Measurements from ENCODE around the gene PAQR6. TPM values are rescaled to one million over a fixed set of nuclear protein-coding genes. Genes with fewer than 3 reads are reported as not detected.

PAQR6 gene
- total RNA-seq, 4 donors from 2014 or later: 0.51 to 1.2 (median 1.1) TPM; not detected in 1

GRCh38 chr1:156195853-156196252, 52.0 kb downstream of the PAQR6 start:
- Histone ChIP-seq H3K36me3 (no peaks in the 10 kb centered on the region), H3K4me3 (no peak overlapping the region), H3K4me1 (peaks cover 0 to 4% of the 10 kb centered on the region in 2 donors), H3K27ac (no peak overlapping the region), H3K9me3 (no peaks in the 10 kb centered on the region), H3K27me3 (no peaks in the 10 kb centered on the region)
- TF ChIP-seq, protein P1, sequence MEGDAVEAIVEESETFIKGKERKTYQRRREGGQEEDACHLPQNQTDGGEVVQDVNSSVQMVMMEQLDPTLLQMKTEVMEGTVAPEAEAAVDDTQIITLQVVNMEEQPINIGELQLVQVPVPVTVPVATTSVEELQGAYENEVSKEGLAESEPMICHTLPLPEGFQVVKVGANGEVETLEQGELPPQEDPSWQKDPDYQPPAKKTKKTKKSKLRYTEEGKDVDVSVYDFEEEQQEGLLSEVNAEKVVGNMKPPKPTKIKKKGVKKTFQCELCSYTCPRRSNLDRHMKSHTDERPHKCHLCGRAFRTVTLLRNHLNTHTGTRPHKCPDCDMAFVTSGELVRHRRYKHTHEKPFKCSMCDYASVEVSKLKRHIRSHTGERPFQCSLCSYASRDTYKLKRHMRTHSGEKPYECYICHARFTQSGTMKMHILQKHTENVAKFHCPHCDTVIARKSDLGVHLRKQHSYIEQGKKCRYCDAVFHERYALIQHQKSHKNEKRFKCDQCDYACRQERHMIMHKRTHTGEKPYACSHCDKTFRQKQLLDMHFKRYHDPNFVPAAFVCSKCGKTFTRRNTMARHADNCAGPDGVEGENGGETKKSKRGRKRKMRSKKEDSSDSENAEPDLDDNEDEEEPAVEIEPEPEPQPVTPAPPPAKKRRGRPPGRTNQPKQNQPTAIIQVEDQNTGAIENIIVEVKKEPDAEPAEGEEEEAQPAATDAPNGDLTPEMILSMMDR (IDR thresholded peaks at IDR 0.05): no peak
- TF ChIP-seq POLR2A (IDR thresholded peaks at IDR 0.05): no peak
- DNase-seq: no peak
- intact Hi-C loops (cut with DNase I; ENCODE audit: low total_unique reads): no loop called here

DNA sequence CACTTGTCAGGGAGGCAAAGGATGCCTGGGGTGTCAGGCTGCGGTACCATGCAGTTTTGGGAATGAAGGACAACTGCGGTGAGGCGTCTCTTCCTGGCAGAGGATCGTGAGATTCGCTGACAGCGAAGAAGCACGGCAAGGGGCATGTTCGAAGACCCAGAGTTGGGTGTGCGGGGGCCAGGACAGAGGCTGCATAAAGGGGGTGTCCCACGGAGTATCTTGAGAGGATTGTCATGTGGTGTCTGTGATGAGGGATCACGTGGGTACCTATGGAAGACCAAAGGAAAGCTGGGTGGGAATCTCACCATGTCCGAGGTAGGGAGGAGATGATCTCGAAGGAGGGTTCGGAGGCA, 53.6 kb downstream of the PAQR6 start:
- Histone ChIP-seq H3K9me3 (no peaks in the 10 kb centered on the region), H3K36me3 (no peaks in the 10 kb centered on the region), H3K27me3 (no peaks in the 10 kb centered on the region), H3K4me1 (peaks cover 0 to 4% of the 10 kb centered on the region in 2 donors), H3K27ac (peak overlapping the region; percentile 76 to 77), H3K4me3 (peak overlapping the region; percentile 73 to 80)
- no peak for DNase-seq
- TF ChIP-seq POLR2A (IDR thresholded peaks at IDR 0.05): no peak
- TF ChIP-seq, protein P1 (IDR thresholded peaks at IDR 0.05): no peak
- intact Hi-C loops (cut with DNase I; ENCODE audit: low total_unique reads): no loop called here

- H3K36me3 ChIP-seq: no peaks in the 10 kb centered on the region
- H3K27me3 ChIP-seq: no peaks in the 10 kb centered on the region
- no peaks in the 10 kb centered on the region for H3K9me3 ChIP-seq
- peak; percentile 98 to 99 for DNase-seq
- peak; percentile 60 to 63 for TF ChIP-seq POLR2A (IDR thresholded peaks at IDR 0.05)
- TF ChIP-seq, protein P1 (IDR thresholded peaks at IDR 0.05): peak; percentile 43 to 66 (median 55)
- H3K4me3 ChIP-seq: peak within 1 kb of the TSS; percentile 73 to 80
- peaks cover 0 to 4% of the 10 kb centered on the region in 2 donors for H3K4me1 ChIP-seq
- intact Hi-C loops (cut with DNase I; ENCODE audit: low total_unique reads): no loop called here
- peak within 1 kb of the TSS; percentile 76 to 77 for H3K27ac ChIP-seq
Observed at GRCh38 chr1:156193488-156194299, 54.2 kb downstream of the PAQR6 start, which contains the start of gene SLC25A44. Gene SLC25A44, plus strand, starts transcription at chr1:156194104. Its CDS starts 5,744 bp downstream, at chr1:156199848.

Other genes with a start within 250 kb of the PAQR6 start
- 100 to 1,000 TPM in 3 of 4 donors, 10 to 100 TPM in 1; 97.6 to 474 (median 227) TPM for gene SSR2, start 227.1 kb downstream of the PAQR6 start, total RNA-seq
- gene UBQLN4, start 194.3 kb downstream of the PAQR6 start, total RNA-seq: 10 to 100 TPM in 2 of 4 donors, 1 to 10 TPM in 2; 2.6 to 47.0 (median 12.8) TPM
- 10 to 100 TPM; 17.3 to 97.6 (median 38.1) TPM for gene LAMTOR2, start 193.3 kb downstream of the PAQR6 start, total RNA-seq
- 1 to 10 TPM in 2 of 4 donors, not detected in 2; 5.0 to 5.5 TPM for gene RAB25, start 186.9 kb downstream of the PAQR6 start, total RNA-seq
- gene MEX3A, start 165.6 kb downstream of the PAQR6 start, total RNA-seq: 10 to 100 TPM in 1 of 4 donors, 1 to 10 TPM in 1, under 1 TPM in 2; 0.29 to 13.3 (median 2.0) TPM
- gene LMNA, start 133.3 kb downstream of the PAQR6 start, total RNA-seq: 100 to 1,000 TPM; 245 to 533 (median 373) TPM
- gene SEMA4A, start 94.5 kb downstream of the PAQR6 start, total RNA-seq: 1 to 10 TPM in 3 of 4 donors, not detected in 1; 3.1 to 8.2 (median 4.1) TPM
- 10 to 100 TPM in 2 of 4 donors, 1 to 10 TPM in 2; 5.9 to 26.9 (median 11.1) TPM for gene SLC25A44, start 54.0 kb downstream of the PAQR6 start, total RNA-seq
- 10 to 100 TPM; 45.2 to 61.3 (median 46.0) TPM for gene PMF1, start 35.0 kb downstream of the PAQR6 start, total RNA-seq
- gene BGLAP, start 5.9 kb downstream of the PAQR6 start, total RNA-seq: 1 to 10 TPM in 1 of 4 donors, under 1 TPM in 2, not detected in 1; 0.29 to 4.2 (median 0.90) TPM
- gene SMG5, start 34.8 kb upstream of the PAQR6 start, total RNA-seq: 10 to 100 TPM in 3 of 4 donors, 1 to 10 TPM in 1; 8.8 to 68.8 (median 39.0) TPM
- gene TMEM79, start 36.3 kb upstream of the PAQR6 start, total RNA-seq: 1 to 10 TPM in 2 of 4 donors, under 1 TPM in 2; 0.26 to 2.7 (median 1.5) TPM
- gene GLMP, start 47.6 kb upstream of the PAQR6 start, total RNA-seq: 10 to 100 TPM; 23.8 to 31.1 (median 27.7) TPM
- not detected for gene VHLL, start 51.3 kb upstream of the PAQR6 start, total RNA-seq
- gene CCT3, start 90.2 kb upstream of the PAQR6 start, total RNA-seq: 100 to 1,000 TPM; 114 to 267 (median 192) TPM
- gene TSACC, start 90.5 kb upstream of the PAQR6 start, total RNA-seq: not detected
- under 1 TPM in 1 of 4 donors, not detected in 3; 0.49 TPM for gene RHBG, start 121.2 kb upstream of the PAQR6 start, total RNA-seq